ENCODE data around the gene LPIN1. TPM values are rescaled to one million over a fixed set of nuclear protein-coding genes. Genes with fewer than 3 reads are reported as not detected.
A peak's percentile ranks its signal among the peaks of the same experiment; 100 is the strongest.
"Not testable (repeated sequence)": the region's sequence is repeated elsewhere in the genome, so short reads cannot be mapped to it uniquely, and the experiment has no call there.

LPIN1 gene
- total RNA-seq, 1 donor from 2014 or later, result 62.9 TPM

DNA sequence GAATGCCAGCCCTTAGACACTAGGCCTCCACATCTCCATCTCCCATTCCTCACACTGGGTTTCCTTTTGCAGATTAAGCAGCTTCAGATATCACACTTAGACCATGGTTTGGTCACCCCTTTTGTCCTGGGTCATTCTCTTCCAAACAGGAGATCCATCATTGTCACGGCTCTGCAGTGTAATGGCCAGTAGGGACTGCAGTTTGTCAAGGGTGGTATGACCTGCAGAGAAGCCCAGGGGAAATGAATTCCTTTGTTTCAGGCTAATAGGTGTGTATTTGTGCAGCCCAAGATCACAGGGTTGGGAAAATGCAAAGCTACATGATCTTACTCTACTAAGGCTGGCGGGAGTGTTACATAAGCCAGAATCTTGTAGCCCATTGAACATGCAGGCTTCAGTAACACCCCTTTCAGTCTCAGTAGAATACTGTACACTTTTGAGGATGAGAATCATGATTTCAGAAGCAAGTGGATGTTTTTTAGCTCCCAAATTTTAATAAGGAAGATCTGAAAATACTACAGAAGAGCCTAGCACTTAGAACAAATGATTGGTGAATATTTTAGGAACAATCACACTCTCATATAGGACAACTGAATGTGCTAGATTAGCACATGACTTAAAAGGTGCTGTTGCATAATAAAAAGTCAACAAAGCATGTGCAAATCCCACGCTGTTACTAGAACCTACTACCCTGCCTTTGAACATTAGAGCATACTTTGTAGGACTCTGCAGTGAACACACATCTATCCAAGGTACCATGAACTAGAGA is 24.0 kb upstream of the LPIN1 start:
- ATAC-seq (peak; percentile 70), DNase-seq (no peak)
- Histone ChIP-seq H3K4me1 (peaks cover 3% of the 10 kb centered on the region), H3K27ac (no peak overlapping the region), H3K4me3 (no peak overlapping the region), H3K36me3 (no peaks in the 10 kb centered on the region), H3K27me3 (no peaks in the 10 kb centered on the region), H3K9me3 (no peaks in the 10 kb centered on the region)
- TF ChIP-seq, protein P1, sequence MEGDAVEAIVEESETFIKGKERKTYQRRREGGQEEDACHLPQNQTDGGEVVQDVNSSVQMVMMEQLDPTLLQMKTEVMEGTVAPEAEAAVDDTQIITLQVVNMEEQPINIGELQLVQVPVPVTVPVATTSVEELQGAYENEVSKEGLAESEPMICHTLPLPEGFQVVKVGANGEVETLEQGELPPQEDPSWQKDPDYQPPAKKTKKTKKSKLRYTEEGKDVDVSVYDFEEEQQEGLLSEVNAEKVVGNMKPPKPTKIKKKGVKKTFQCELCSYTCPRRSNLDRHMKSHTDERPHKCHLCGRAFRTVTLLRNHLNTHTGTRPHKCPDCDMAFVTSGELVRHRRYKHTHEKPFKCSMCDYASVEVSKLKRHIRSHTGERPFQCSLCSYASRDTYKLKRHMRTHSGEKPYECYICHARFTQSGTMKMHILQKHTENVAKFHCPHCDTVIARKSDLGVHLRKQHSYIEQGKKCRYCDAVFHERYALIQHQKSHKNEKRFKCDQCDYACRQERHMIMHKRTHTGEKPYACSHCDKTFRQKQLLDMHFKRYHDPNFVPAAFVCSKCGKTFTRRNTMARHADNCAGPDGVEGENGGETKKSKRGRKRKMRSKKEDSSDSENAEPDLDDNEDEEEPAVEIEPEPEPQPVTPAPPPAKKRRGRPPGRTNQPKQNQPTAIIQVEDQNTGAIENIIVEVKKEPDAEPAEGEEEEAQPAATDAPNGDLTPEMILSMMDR (IDR thresholded peaks at IDR 0.05), result no peak
- intact Hi-C loops (cut with DNase I), result no loop called here

- Histone ChIP-seq H3K27ac (no peak overlapping the region), H3K36me3 (no peaks in the 10 kb centered on the region), H3K27me3 (no peaks in the 10 kb centered on the region), H3K4me3 (no peak overlapping the region), H3K9me3 (no peaks in the 10 kb centered on the region), H3K4me1 (no peaks in the 10 kb centered on the region)
- no peak for ATAC-seq
- TF ChIP-seq, protein P1 (IDR thresholded peaks at IDR 0.05), result no peak
- no peak for DNase-seq
- intact Hi-C loops (cut with DNase I), result no loop called here
These were observed 23.4 kb upstream of the LPIN1 start for GRCh38 chr2:11723061-11723371.

DNA sequence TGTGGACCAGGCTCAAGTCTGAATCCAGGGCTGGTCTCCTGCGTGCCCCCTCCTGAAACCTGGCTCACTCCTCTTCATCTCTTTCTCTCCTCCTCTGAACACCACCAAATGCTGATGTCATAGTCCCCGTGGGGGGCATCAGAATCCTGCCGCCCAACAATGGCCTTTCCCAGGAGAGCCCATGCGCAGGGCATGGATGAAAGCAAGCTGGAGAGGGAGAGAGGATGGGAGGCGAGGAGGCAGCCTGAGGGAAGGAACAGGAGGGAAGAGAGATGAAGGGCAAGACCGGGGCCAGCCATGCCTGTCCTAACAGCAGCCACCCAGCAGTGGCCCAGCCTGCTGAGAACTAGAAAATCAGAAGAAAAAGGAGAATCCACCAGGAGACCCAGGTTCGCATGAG is 22.3 kb upstream of the LPIN1 start:
- H3K27me3 ChIP-seq, result no peaks in the 10 kb centered on the region
- no peak overlapping the region for H3K4me3 ChIP-seq
- no peaks in the 10 kb centered on the region for H3K36me3 ChIP-seq
- intact Hi-C loops (cut with DNase I), result no loop called here
- no peak for ATAC-seq
- H3K4me1 ChIP-seq, result no peaks in the 10 kb centered on the region
- no peak for DNase-seq
- TF ChIP-seq, protein P1 (IDR thresholded peaks at IDR 0.05), result no peak
- H3K27ac ChIP-seq, result no peak overlapping the region
- no peaks in the 10 kb centered on the region for H3K9me3 ChIP-seq

- TF ChIP-seq, protein P1 (IDR thresholded peaks at IDR 0.05), result no peak
- Histone ChIP-seq H3K27ac (no peak overlapping the region), H3K4me1 (no peaks in the 10 kb centered on the region), H3K4me3 (no peak overlapping the region), H3K9me3 (no peaks in the 10 kb centered on the region), H3K36me3 (no peaks in the 10 kb centered on the region), H3K27me3 (no peaks in the 10 kb centered on the region)
- DNase-seq (no peak), ATAC-seq (peak; percentile 69)
- intact Hi-C loops (cut with DNase I), result no loop called here
These were observed 20.0 kb upstream of the LPIN1 start for GRCh38 chr2:11726384-11726783.

DNA sequence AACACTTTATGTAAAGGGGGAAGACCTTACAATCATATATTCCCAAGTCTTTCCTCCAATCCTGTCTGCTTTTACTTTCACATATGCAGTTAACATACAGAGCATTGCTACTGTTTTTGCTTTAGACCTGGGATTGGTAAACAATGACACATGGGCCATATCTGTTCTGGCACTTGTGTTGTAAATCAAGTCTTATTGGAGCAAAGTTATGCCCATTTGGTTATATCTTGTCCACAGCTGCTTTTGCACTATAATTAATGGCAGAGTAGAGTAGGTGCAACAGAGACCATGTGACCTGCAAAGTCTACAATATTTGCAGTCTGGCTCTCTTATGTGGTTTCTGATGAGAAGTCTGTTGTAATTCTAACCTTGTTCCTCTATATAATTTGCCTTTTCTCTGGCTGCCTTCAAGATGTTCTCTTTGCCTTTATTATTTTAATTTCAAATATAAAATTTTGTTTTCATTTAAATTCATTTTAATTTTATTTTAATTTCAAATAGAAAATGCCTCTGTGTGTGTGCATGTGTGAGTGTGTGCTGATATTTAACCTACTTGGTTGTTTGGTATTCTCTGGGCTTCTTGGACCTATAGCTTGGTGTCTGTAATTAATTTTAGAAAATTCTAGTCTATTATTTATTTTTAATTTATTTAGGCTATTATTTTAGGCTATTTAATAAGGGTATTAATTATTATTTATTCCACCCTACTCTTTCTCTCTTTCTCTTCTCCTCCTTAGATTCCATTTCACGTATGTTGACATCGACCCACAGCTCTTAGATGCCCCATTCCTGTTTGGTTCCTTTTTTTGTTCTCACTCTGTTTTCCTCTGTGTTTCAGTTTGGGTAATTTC is 16.8 kb upstream of the LPIN1 start:
- TF ChIP-seq, protein P1 (IDR thresholded peaks at IDR 0.05), result no peak
- intact Hi-C loops (cut with DNase I), result no loop called here
- Histone ChIP-seq H3K27me3 (peaks cover 4% of the 10 kb centered on the region), H3K4me3 (no peak overlapping the region), H3K9me3 (no peaks in the 10 kb centered on the region), H3K4me1 (no peaks in the 10 kb centered on the region), H3K36me3 (no peaks in the 10 kb centered on the region), H3K27ac (no peak overlapping the region)
- ATAC-seq, result peak; percentile 47
- no peak for DNase-seq

DNA sequence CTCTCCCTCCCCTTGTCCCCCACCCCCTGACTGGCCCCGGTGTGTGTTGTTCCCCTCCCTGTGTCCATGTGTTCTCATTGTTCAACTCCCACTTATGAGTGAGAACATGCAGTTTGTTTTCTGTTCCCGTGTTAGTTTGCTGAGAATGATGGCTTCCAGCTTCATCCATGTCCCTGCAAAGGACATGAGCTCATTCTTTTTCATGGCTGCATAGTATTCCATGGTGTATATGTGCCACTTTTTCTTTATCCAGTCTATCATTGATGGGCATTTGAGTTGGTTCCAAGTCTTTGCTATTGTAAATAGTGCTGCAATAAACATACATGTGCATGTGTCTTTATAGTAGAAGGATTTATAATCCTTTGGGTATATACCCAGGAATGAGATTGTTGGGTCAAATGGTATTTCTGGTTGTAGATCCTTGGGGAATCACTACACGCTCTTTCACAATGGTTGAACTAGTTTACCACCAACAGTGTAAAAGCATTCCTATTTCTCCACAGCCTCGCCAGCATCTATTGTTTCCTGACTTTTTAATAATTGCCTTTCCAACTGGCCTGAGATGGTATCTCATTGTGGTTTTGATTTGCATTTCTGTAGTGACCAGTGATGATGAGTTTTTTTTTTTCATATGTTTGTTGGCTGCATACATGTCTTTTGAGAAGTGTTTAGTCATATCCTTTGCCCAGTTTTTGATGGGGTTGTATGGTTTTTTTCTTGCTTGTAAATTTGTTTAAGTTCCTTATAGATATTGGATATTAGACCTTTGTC is 15.0 kb upstream of the LPIN1 start:
- H3K9me3 ChIP-seq; H3K4me1 ChIP-seq; H3K27ac ChIP-seq; H3K36me3 ChIP-seq; intact Hi-C loops (cut with DNase I); DNase-seq; ATAC-seq; H3K27me3 ChIP-seq; H3K4me3 ChIP-seq: not testable (repeated sequence)
